Tibial nerve (tissue), 4 donors: ENCODE data around the gene L3MBTL3. TPM values are rescaled to one million over a fixed set of nuclear protein-coding genes. Genes with fewer than 3 reads are reported as not detected.

Source experiments
- DNase-seq, 2 donors: peaks; one replicate each; pipeline ENCODE4 v3.0.0-alpha.2; 2019; ENCODE audit warnings: low spot score in 2 of 2
- H3K27ac ChIP-seq, 4 donors: fragments of 200-600 bp; sonication (generic) in 3 of 4; one replicate each; pipeline ENCODE4 v1.5.1; 2017 to 2019; ENCODE audit warnings: mild to moderate bottlenecking in 1 of 4
- H3K27me3 ChIP-seq, 2 donors: fragments of 200-600 bp; sonication (generic) in 1 of 2; one replicate each; pipeline versions ENCODE4 v1.5.1 to v1.6.0; 2017 to 2019
- H3K36me3 ChIP-seq, 3 donors: fragments of 200-600 bp; sonication (generic); one replicate each; pipeline ENCODE4 v1.5.1; 2018 to 2019
- H3K4me1 ChIP-seq, 4 donors: fragments of 200-600 bp; sonication (generic) in 3 of 4; one replicate each; pipeline ENCODE4 v1.5.1; 2017 to 2019
- H3K4me3 ChIP-seq, 4 donors: fragments of 200-600 bp; sonication (generic) in 3 of 4; one replicate each; pipeline ENCODE4 v1.5.1; 2017 to 2019; ENCODE audit warnings: mild to moderate bottlenecking in 1 of 4, moderate library complexity in 1 of 4
- H3K9me3 ChIP-seq, 4 donors: fragments of 200-600 bp; sonication (generic) in 3 of 4; one replicate each; pipeline ENCODE4 v1.5.1; 2017 to 2019
- CTCF ChIP-seq, 5 experiments: fragments of 200-600 bp in 3 of 5; fragments of 450-650 bp in 2 of 5; sonication (generic) in 3 of 5; IDR thresholded peaks; one replicate each; pipeline ENCODE4 v1.5.1; 2016 to 2019; ENCODE audit warnings: antibody characterized with exemption in 5 of 5, mild to moderate bottlenecking in 3 of 5, moderate library complexity in 2 of 5
- EP300 ChIP-seq, 2 donors: sonication (generic); formaldehyde crosslinking; IDR thresholded peaks; one replicate each; pipeline ENCODE4 v1.6.1; 2017; ENCODE audit warnings: antibody characterized with exemption in 2 of 2, mild to moderate bottlenecking in 1 of 2
- POLR2A ChIP-seq, 2 donors: fragments of 450-650 bp; IDR thresholded peaks; one replicate each; pipeline ENCODE4 v1.6.1; 2017; ENCODE audit warnings: antibody characterized with exemption in 2 of 2, mild to moderate bottlenecking in 2 of 2, moderate library complexity in 2 of 2
- WGBS, 2 donors: methylation state at CpG; one replicate each; pipeline ENCODE4 v1.1.5; 2018; 5-methylcytosine and 5-hydroxymethylcytosine counted together
- total RNA-seq, 4 donors: library from RNA; depleted of rRNA; stranded (reverse); fragments of >200 nt; gene quantifications; one replicate each; pipeline ENCODE4 v1.1.0, GENCODE V29; 2016

L3MBTL3 gene
- total RNA-seq, 4 donors from 2014 or later: 12.3 to 17.3 (median 14.4) TPM

- H3K27ac ChIP-seq: no peak overlapping the region
- H3K4me1 ChIP-seq: no peaks in the 10 kb centered on the region
- TF ChIP-seq CTCF (IDR thresholded peaks at IDR 0.05) (no peak), EP300 (IDR thresholded peaks at IDR 0.05) (no peak), POLR2A (IDR thresholded peaks at IDR 0.05) (no peak)
- 70 to 76% methylated on average over 6 of the region's 6 CpGs for WGBS, 2 donors
- no peaks in the 10 kb centered on the region for H3K36me3 ChIP-seq
- no peaks in the 10 kb centered on the region for H3K9me3 ChIP-seq
- H3K4me3 ChIP-seq: no peak overlapping the region
- no peak for DNase-seq
- H3K27me3 ChIP-seq: no peaks in the 10 kb centered on the region
These were observed 170.0 kb downstream of the L3MBTL3 start for GRCh38 chr6:130188207-130188899.

- DNase-seq: no peak
- H3K36me3 ChIP-seq: no peaks in the 10 kb centered on the region
- no peak overlapping the region for H3K27ac ChIP-seq
- no peaks in the 10 kb centered on the region for H3K27me3 ChIP-seq
- no peaks in the 10 kb centered on the region for H3K9me3 ChIP-seq
- H3K4me3 ChIP-seq: no peak overlapping the region
- H3K4me1 ChIP-seq: no peaks in the 10 kb centered on the region
- WGBS, 2 donors: 72 to 76% methylated on average over 8 of the region's 8 CpGs
- no peak for TF ChIP-seq POLR2A (IDR thresholded peaks at IDR 0.05)
- no peak for TF ChIP-seq CTCF (IDR thresholded peaks at IDR 0.05)
- TF ChIP-seq EP300 (IDR thresholded peaks at IDR 0.05): no peak
These were observed 171.4 kb downstream of the L3MBTL3 start for GRCh38 chr6:130189531-130190397.

Other genes starting within 250 kb of the L3MBTL3 start
- not detected for gene TMEM244, start 157.3 kb upstream of the L3MBTL3 start, total RNA-seq
- 1 to 10 TPM in 2 of 4 donors, under 1 TPM in 2; 0.44 to 4.0 (median 1.4) TPM for gene SAMD3, start 204.4 kb downstream of the L3MBTL3 start, total RNA-seq